H1 (cell line): Measurements from ENCODE around the gene LOXHD1. TPM values are rescaled to one million over a fixed set of nuclear protein-coding genes. Genes with fewer than 3 reads are reported as not detected.

Experiments used
- JUND ChIP-seq: IDR thresholded peaks from 2 replicates; pipeline ENCODE4 v1.6.1; 2011; ENCODE audit warnings: mild to moderate bottlenecking, improper control_type of control experiment, low read length
- KDM1A ChIP-seq: fragments of 200-600, 300-600 bp; sonication (generic); IDR thresholded peaks from 2 replicates; pipeline ENCODE4 v1.7.1; 2016; ENCODE audit warnings: mild to moderate bottlenecking, low read length, borderline replicate concordance
- KDM5A ChIP-seq: fragments of 200-600 bp; IDR thresholded peaks from 2 replicates; pipeline ENCODE4 v1.7.1; 2012; ENCODE audit warnings: mild to moderate bottlenecking, low read length, inconsistent platforms, mixed read lengths
- MAX ChIP-seq: IDR thresholded peaks from 2 replicates; pipeline ENCODE4 v1.6.1; 2012; ENCODE audit warnings: inconsistent platforms
- NRF1 ChIP-seq: IDR thresholded peaks from 2 replicates; pipeline ENCODE4 v1.6.1; 2011; ENCODE audit warnings: mild to moderate bottlenecking, low read depth, low read length, improper control_type of control experiment
- RFX5 ChIP-seq: IDR thresholded peaks from 2 replicates; pipeline ENCODE4 v1.6.1; 2011; ENCODE audit warnings: low read depth, low read length, improper control_type of control experiment, borderline replicate concordance
- SRF ChIP-seq: IDR thresholded peaks from 2 replicates; pipeline ENCODE4 v1.6.1; 2011; ENCODE audit warnings: mild to moderate bottlenecking, low read depth, low read length, moderate library complexity
- polyA plus RNA-seq, 7 experiments: library from polyadenylated mRNA; depleted of rRNA in 3 of 7; stranded (reverse) in 5 of 7; unstranded in 2 of 7; fragments of >200 nt in 5 of 7; fragments of 200-250 nt in 2 of 7; gene quantifications; 1 replicate in 5 of 7; 2 replicates in 1 of 7; 4 replicates in 1 of 7; pipeline versions ENCODE4 v1.2.1 to v1.2.3, GENCODE V29; 2011 to 2013; ENCODE audit warnings: missing spikeins in 2 of 7, mixed read lengths in 2 of 7
- total RNA-seq: library from RNA; stranded (reverse); fragmentation: NEBNext Ultra II Directional; extraction: Animal tissue kit (Norgen Biotek cat#: 25700); gene quantifications from 2 replicates; pipeline ENCODE4 v1.2.1, GENCODE V29; 2021
- TF ChIP-seq, protein P1 (sequence below): fragments of 300-600 bp; sonication (generic); IDR thresholded peaks from 2 replicates; pipeline ENCODE4 v1.7.1; 2012; ENCODE audit warnings: low read length, moderate library complexity, mild to moderate bottlenecking, inconsistent platforms; ENCODE audit not compliant: insufficient replicate concordance
- TF ChIP-seq, protein P2 (sequence below): IDR thresholded peaks from 2 replicates; pipeline ENCODE4 v1.6.1; 2011; ENCODE audit warnings: low read length, improper control_type of control experiment
- TF ChIP-seq, protein P3 (sequence below): IDR thresholded peaks from 2 replicates; pipeline ENCODE4 v1.6.1; 2012; ENCODE audit warnings: inconsistent platforms

LOXHD1 gene
- total and polyA plus RNA-seq, 2 of the 8 experiments (the other 6 are each of a cell fraction or from before 2014, with no cell fraction given): 0.02 TPM; not detected in 1

DNA sequence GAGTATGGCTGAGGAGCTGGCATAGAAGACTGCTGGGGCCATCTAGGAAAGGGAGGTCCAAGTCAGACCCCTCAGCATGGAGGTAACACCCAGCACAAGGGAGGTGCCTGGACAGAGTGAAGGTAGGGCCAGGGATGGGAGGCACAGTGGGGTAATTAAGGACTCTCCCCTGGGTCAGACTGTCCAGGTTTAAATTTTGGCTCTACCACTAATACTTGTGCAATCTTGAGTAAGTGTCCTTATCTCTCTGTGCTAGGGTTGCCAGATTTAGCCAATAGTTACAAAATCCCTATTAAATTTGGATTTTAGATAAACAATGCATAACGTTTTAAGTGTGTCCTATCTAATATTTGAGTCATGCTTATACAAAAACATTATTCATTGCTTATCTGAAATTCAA is 109.5 kb downstream of the LOXHD1 start (continued):
- TF ChIP-seq, protein P1, sequence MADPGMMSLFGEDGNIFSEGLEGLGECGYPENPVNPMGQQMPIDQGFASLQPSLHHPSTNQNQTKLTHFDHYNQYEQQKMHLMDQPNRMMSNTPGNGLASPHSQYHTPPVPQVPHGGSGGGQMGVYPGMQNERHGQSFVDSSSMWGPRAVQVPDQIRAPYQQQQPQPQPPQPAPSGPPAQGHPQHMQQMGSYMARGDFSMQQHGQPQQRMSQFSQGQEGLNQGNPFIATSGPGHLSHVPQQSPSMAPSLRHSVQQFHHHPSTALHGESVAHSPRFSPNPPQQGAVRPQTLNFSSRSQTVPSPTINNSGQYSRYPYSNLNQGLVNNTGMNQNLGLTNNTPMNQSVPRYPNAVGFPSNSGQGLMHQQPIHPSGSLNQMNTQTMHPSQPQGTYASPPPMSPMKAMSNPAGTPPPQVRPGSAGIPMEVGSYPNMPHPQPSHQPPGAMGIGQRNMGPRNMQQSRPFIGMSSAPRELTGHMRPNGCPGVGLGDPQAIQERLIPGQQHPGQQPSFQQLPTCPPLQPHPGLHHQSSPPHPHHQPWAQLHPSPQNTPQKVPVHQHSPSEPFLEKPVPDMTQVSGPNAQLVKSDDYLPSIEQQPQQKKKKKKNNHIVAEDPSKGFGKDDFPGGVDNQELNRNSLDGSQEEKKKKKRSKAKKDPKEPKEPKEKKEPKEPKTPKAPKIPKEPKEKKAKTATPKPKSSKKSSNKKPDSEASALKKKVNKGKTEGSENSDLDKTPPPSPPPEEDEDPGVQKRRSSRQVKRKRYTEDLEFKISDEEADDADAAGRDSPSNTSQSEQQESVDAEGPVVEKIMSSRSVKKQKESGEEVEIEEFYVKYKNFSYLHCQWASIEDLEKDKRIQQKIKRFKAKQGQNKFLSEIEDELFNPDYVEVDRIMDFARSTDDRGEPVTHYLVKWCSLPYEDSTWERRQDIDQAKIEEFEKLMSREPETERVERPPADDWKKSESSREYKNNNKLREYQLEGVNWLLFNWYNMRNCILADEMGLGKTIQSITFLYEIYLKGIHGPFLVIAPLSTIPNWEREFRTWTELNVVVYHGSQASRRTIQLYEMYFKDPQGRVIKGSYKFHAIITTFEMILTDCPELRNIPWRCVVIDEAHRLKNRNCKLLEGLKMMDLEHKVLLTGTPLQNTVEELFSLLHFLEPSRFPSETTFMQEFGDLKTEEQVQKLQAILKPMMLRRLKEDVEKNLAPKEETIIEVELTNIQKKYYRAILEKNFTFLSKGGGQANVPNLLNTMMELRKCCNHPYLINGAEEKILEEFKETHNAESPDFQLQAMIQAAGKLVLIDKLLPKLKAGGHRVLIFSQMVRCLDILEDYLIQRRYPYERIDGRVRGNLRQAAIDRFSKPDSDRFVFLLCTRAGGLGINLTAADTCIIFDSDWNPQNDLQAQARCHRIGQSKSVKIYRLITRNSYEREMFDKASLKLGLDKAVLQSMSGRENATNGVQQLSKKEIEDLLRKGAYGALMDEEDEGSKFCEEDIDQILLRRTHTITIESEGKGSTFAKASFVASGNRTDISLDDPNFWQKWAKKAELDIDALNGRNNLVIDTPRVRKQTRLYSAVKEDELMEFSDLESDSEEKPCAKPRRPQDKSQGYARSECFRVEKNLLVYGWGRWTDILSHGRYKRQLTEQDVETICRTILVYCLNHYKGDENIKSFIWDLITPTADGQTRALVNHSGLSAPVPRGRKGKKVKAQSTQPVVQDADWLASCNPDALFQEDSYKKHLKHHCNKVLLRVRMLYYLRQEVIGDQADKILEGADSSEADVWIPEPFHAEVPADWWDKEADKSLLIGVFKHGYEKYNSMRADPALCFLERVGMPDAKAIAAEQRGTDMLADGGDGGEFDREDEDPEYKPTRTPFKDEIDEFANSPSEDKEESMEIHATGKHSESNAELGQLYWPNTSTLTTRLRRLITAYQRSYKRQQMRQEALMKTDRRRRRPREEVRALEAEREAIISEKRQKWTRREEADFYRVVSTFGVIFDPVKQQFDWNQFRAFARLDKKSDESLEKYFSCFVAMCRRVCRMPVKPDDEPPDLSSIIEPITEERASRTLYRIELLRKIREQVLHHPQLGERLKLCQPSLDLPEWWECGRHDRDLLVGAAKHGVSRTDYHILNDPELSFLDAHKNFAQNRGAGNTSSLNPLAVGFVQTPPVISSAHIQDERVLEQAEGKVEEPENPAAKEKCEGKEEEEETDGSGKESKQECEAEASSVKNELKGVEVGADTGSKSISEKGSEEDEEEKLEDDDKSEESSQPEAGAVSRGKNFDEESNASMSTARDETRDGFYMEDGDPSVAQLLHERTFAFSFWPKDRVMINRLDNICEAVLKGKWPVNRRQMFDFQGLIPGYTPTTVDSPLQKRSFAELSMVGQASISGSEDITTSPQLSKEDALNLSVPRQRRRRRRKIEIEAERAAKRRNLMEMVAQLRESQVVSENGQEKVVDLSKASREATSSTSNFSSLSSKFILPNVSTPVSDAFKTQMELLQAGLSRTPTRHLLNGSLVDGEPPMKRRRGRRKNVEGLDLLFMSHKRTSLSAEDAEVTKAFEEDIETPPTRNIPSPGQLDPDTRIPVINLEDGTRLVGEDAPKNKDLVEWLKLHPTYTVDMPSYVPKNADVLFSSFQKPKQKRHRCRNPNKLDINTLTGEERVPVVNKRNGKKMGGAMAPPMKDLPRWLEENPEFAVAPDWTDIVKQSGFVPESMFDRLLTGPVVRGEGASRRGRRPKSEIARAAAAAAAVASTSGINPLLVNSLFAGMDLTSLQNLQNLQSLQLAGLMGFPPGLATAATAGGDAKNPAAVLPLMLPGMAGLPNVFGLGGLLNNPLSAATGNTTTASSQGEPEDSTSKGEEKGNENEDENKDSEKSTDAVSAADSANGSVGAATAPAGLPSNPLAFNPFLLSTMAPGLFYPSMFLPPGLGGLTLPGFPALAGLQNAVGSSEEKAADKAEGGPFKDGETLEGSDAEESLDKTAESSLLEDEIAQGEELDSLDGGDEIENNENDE: no peak
- TF ChIP-seq, protein P2, sequence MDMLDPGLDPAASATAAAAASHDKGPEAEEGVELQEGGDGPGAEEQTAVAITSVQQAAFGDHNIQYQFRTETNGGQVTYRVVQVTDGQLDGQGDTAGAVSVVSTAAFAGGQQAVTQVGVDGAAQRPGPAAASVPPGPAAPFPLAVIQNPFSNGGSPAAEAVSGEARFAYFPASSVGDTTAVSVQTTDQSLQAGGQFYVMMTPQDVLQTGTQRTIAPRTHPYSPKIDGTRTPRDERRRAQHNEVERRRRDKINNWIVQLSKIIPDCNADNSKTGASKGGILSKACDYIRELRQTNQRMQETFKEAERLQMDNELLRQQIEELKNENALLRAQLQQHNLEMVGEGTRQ: no peak
- TF ChIP-seq RFX5 (no peak), NRF1 (no peak), KDM5A (no peak), KDM1A (no peak), SRF (no peak), MAX (no peak), JUND (no peak)
- TF ChIP-seq, protein P3, sequence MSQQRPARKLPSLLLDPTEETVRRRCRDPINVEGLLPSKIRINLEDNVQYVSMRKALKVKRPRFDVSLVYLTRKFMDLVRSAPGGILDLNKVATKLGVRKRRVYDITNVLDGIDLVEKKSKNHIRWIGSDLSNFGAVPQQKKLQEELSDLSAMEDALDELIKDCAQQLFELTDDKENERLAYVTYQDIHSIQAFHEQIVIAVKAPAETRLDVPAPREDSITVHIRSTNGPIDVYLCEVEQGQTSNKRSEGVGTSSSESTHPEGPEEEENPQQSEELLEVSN: no peak
